Kidney (tissue), 14 donors: ENCODE measurements around the gene CAMSAP2. TPM values are rescaled to one million over a fixed set of nuclear protein-coding genes. Genes with fewer than 3 reads are reported as not detected.

Experiments
- DNase-seq, 5 donors: peaks; one replicate each; pipeline ENCODE4 v3.0.0-alpha.2; 2013 to 2020
- FAIRE-seq: peaks from 2 replicates; lab custom pipeline; 2012; peaks lifted over from hg19 to GRCh38; lab: Jason Lieb, UNC
- H3K27ac ChIP-seq, 2 donors: one replicate each; pipeline ENCODE4 v1.7.0; 2013; ENCODE audit warnings: low read depth in 2 of 2, low read length in 2 of 2, inconsistent platforms in 1 of 2
- H3K27me3 ChIP-seq: one replicate; pipeline ENCODE4 v1.7.1; 2013; ENCODE audit warnings: low read length, inconsistent platforms; ENCODE audit not compliant: control insufficient read depth, insufficient read depth
- H3K36me3 ChIP-seq, 3 donors: one replicate each; pipeline versions ENCODE4 v1.7.0 to v1.7.1; 2013; ENCODE audit warnings: low read length in 3 of 3, control low read depth in 1 of 3, inconsistent platforms in 1 of 3; ENCODE audit not compliant: insufficient read depth in 3 of 3, control insufficient read depth in 2 of 3
- H3K4me1 ChIP-seq, 3 donors: one replicate each; pipeline versions ENCODE4 v1.7.0 to v1.7.1; 2013; ENCODE audit warnings: low read length in 3 of 3, inconsistent platforms in 1 of 3, low read depth in 1 of 3; ENCODE audit not compliant: control insufficient read depth in 2 of 3, insufficient read depth in 2 of 3
- H3K4me3 ChIP-seq, 3 donors: one replicate each; pipeline versions ENCODE4 v1.7.0 to v1.8.1; 2013; ENCODE audit warnings: low read length in 3 of 3, control low read depth in 1 of 3, inconsistent platforms in 1 of 3
- H3K9ac ChIP-seq, 3 donors: one replicate each; pipeline versions ENCODE4 v1.7.0 to v1.7.1; 2013; ENCODE audit warnings: low read length in 3 of 3, control low read depth in 1 of 3, inconsistent platforms in 1 of 3
- H3K9me3 ChIP-seq, 3 donors: one replicate each; pipeline versions ENCODE4 v1.7.0 to v1.7.1; 2013; ENCODE audit warnings: low read length in 3 of 3, control low read depth in 1 of 3, inconsistent platforms in 1 of 3; ENCODE audit not compliant: control insufficient read depth in 2 of 3, insufficient read depth in 1 of 3
- CTCF ChIP-seq: IDR thresholded peaks from 3 replicates; pipeline ENCODE4 v1.5.1; 2012; ENCODE audit warnings: mild to moderate bottlenecking, moderate library complexity, borderline replicate concordance; ENCODE audit not compliant: insufficient read depth; ENCODE audit errors: extremely low read depth
- intact Hi-C: fragments of 100-400 bp; cut with DNase I; formaldehyde crosslinking; loops from one replicate; pipeline ENCODE4 v1.11.1; 2022
- polyA plus RNA-seq: library from polyadenylated mRNA; stranded (reverse); fragments of 350-450 nt; fragmentation: Illumina TruSeq; extraction: RNeasy Lipid Tissue Mini Kit (QIAGEN cat#74804); gene quantifications from one replicate; pipeline ENCODE4 v1.2.3, GENCODE V29; 2014; ENCODE audit warnings: low read depth, low replicate concordance; ENCODE audit not compliant: insufficient read depth
- total RNA-seq: library from RNA; stranded (reverse); fragmentation: NEBNext Ultra II Directional; extraction: Animal tissue kit (Norgen Biotek cat#: 25700); gene quantifications from one replicate; pipeline ENCODE4 v1.2.1, GENCODE V29; 2021
- donor health status: control.
- donor health status: control.
- donor health status: control.
- donor health status: control.
- donor health status: control.
- donor health status: DM: yes; HTN: yes; CAD: no.
- donor health status: Normal renal cell carcinoma (clear cell type).

The CAMSAP2 gene
- total and polyA plus RNA-seq, 2 donors from 2014 or later: 7.5 to 30.3 TPM

- no peaks in the 10 kb centered on the region for H3K36me3 ChIP-seq
- FAIRE-seq (no peak), DNase-seq (no peak)
- no peak overlapping the region for H3K9ac ChIP-seq
- intact Hi-C loops: no loop called here
- no peaks in the 10 kb centered on the region for H3K9me3 ChIP-seq
- no peak for TF ChIP-seq CTCF
- H3K4me1 ChIP-seq: peaks cover 2 to 17% (median 9%) of the 10 kb centered on the region in 3 donors
- no peaks in the 10 kb centered on the region for H3K27me3 ChIP-seq
- no peak overlapping the region for H3K27ac ChIP-seq
- H3K4me3 ChIP-seq: no peak overlapping the region
Measured at GRCh38 chr1:200775850-200776249, 37.2 kb downstream of the CAMSAP2 start.

- H3K36me3 ChIP-seq: peaks cover 0 to 2% (median 0%) of the 10 kb centered on the region in 3 donors
- intact Hi-C loops: no loop called here
- no peak overlapping the region for H3K4me3 ChIP-seq
- no peak for FAIRE-seq
- no peak overlapping the region for H3K9ac ChIP-seq
- no peak overlapping the region for H3K27ac ChIP-seq
- H3K9me3 ChIP-seq: no peaks in the 10 kb centered on the region
- peaks cover 2 to 17% (median 9%) of the 10 kb centered on the region in 3 donors for H3K4me1 ChIP-seq
- DNase-seq: no peak
- no peak for TF ChIP-seq CTCF
- no peaks in the 10 kb centered on the region for H3K27me3 ChIP-seq
Measured at GRCh38 chr1:200776949-200777348, 38.3 kb downstream of the CAMSAP2 start.

GRCh38 chr1:200778766-200779165 lies 40.1 kb downstream of the CAMSAP2 start:
- DNase-seq: no peak
- Histone ChIP-seq H3K36me3 (peaks cover 0 to 7% (median 0%) of the 10 kb centered on the region in 3 donors), H3K4me1 (peaks cover 2 to 17% (median 9%) of the 10 kb centered on the region in 3 donors), H3K27me3 (no peaks in the 10 kb centered on the region), H3K9ac (no peak overlapping the region), H3K4me3 (no peak overlapping the region), H3K27ac (no peak overlapping the region), H3K9me3 (peaks cover 0 to 4% (median 0%) of the 10 kb centered on the region in 3 donors)
- no peak for TF ChIP-seq CTCF
- no peak for FAIRE-seq
- intact Hi-C loops: no loop called here

- H3K27ac ChIP-seq: no peak overlapping the region
- peaks cover 2 to 12% (median 9%) of the 10 kb centered on the region in 3 donors for H3K4me1 ChIP-seq
- peaks cover 0 to 4% (median 0%) of the 10 kb centered on the region in 3 donors for H3K9me3 ChIP-seq
- intact Hi-C loops: no loop called here
- no peak for DNase-seq
- no peaks in the 10 kb centered on the region for H3K27me3 ChIP-seq
- H3K36me3 ChIP-seq: peaks cover 0 to 7% (median 0%) of the 10 kb centered on the region in 3 donors
- H3K4me3 ChIP-seq: no peak overlapping the region
- no peak for TF ChIP-seq CTCF
- no peak for FAIRE-seq
- no peak overlapping the region for H3K9ac ChIP-seq
Measured at GRCh38 chr1:200779326-200779725, 40.6 kb downstream of the CAMSAP2 start.
